H1 (cell line): ENCODE data around the gene SSUH2. TPM values are rescaled to one million over a fixed set of nuclear protein-coding genes. Genes with fewer than 3 reads are reported as not detected.

Experiments used
- CHD7 ChIP-seq: fragments of 300-600 bp; sonication (generic); IDR thresholded peaks from 2 replicates; pipeline ENCODE4 v1.7.1; 2012; ENCODE audit warnings: low read length, moderate library complexity, mild to moderate bottlenecking, inconsistent platforms; ENCODE audit not compliant: insufficient replicate concordance
- polyA plus RNA-seq, 7 experiments: library from polyadenylated mRNA; depleted of rRNA in 3 of 7; stranded (reverse) in 5 of 7; unstranded in 2 of 7; fragments of >200 nt in 5 of 7; fragments of 200-250 nt in 2 of 7; gene quantifications; 1 replicate in 5 of 7; 2 replicates in 1 of 7; 4 replicates in 1 of 7; pipeline versions ENCODE4 v1.2.1 to v1.2.3, GENCODE V29; 2011 to 2013; ENCODE audit warnings: missing spikeins in 2 of 7, mixed read lengths in 2 of 7
- total RNA-seq: library from RNA; stranded (reverse); fragmentation: NEBNext Ultra II Directional; extraction: Animal tissue kit (Norgen Biotek cat#: 25700); gene quantifications from 2 replicates; pipeline ENCODE4 v1.2.1, GENCODE V29; 2021

Gene SSUH2
- total and polyA plus RNA-seq, 2 of the 8 experiments (the other 6 are each of a cell fraction or from before 2014, with no cell fraction given): 0.62 to 0.69 TPM

DNA sequence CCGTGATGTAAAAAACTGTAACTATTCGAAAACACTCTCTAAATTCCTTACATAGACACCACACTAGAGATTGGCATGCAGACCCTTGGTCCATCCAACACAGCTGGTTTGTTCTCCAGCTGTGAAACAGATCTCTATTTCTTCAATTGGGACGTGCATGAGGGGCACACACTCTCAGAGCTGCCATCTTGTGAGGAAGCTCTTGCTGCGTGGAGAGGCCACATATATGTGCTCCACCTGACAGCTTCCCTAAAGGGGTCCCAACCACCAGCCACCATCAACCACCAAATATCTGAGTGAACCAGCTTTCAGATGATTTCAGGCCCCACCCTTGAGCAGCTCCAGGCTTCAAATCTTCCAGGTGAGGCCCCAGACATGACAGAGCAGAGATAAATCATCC is 25.6 kb downstream of the SSUH2 start (continued):
- no peak for TF ChIP-seq CHD7
